Measurements from ENCODE around the gene EXOC6B. TPM values are rescaled to one million over a fixed set of nuclear protein-coding genes. Genes with fewer than 3 reads are reported as not detected.

Gene EXOC6B
- total RNA-seq, 4 donors from 2014 or later: 21.0 to 57.7 (median 36.1) TPM

- Histone ChIP-seq H3K9me3 (no peaks in the 10 kb centered on the region), H3K27ac (peak overlapping the region in 3 of 4 donors; percentile 66 to 76 (median 73)), H3K36me3 (no peaks in the 10 kb centered on the region), H3K27me3 (peaks cover 4 to 68% (median 19%) of the 10 kb centered on the region in 4 donors), H3K4me1 (peaks cover 50 to 71% (median 59%) of the 10 kb centered on the region in 3 donors), H3K4me3 (peak overlapping the region in 3 of 4 donors; percentile 37 to 64 (median 50))
- DNase-seq: no peak
- TF ChIP-seq POLR2A (IDR thresholded peaks at IDR 0.05) (no peak), CTCF (IDR thresholded peaks at IDR 0.05) (no peak)
- 22 to 29% methylated on average over 8 to 15 of the region's 65 CpGs for WGBS, 2 donors
- intact Hi-C loops (cut with DNase I): loop anchor here (10.0 kb wide), 1 partner anchor 539 kb away; no protein-coding TSS in a partner anchor
Measured at GRCh38 chr2:72143441-72144273, 682.2 kb downstream of the EXOC6B start.

GRCh38 chr2:72142570-72143440 is 683.0 kb downstream of the EXOC6B start:
- Histone ChIP-seq H3K27ac (peak overlapping the region in 3 of 4 donors; percentile 66 to 76 (median 73)), H3K4me1 (peaks cover 48 to 74% (median 60%) of the 10 kb centered on the region in 3 donors), H3K27me3 (peaks cover 4 to 60% (median 17%) of the 10 kb centered on the region in 4 donors), H3K36me3 (no peaks in the 10 kb centered on the region), H3K4me3 (peak overlapping the region in 3 of 4 donors; percentile 37 to 64 (median 50)), H3K9me3 (no peaks in the 10 kb centered on the region)
- no peak for TF ChIP-seq POLR2A (IDR thresholded peaks at IDR 0.05)
- no peak for TF ChIP-seq CTCF (IDR thresholded peaks at IDR 0.05)
- no peak for DNase-seq
- WGBS, 2 donors: 58 to 67% methylated on average over 11 to 19 of the region's 50 CpGs
- intact Hi-C loops (cut with DNase I): loop anchor here (10.0 kb wide), 1 partner anchor 538 kb away; no protein-coding TSS in a partner anchor

- no peak for DNase-seq
- Histone ChIP-seq H3K36me3 (no peaks in the 10 kb centered on the region), H3K4me1 (peaks cover 39 to 74% (median 57%) of the 10 kb centered on the region in 3 donors), H3K27ac (peak overlapping the region in 1 of 4 donors; percentile 76), H3K27me3 (peaks cover 4 to 52% (median 10%) of the 10 kb centered on the region in 4 donors), H3K4me3 (no peak overlapping the region), H3K9me3 (no peaks in the 10 kb centered on the region)
- WGBS, 2 donors: 82 to 83% methylated on average over 4 to 6 of the region's 13 CpGs
- no peak for TF ChIP-seq POLR2A (IDR thresholded peaks at IDR 0.05)
- TF ChIP-seq CTCF (IDR thresholded peaks at IDR 0.05): no peak
- intact Hi-C loops (cut with DNase I): loop anchor here (10.0 kb wide), 1 partner anchor 537 kb away; no protein-coding TSS in a partner anchor
Measured at GRCh38 chr2:72141881-72142451, 683.9 kb downstream of the EXOC6B start.

GRCh38 chr2:72141032-72141645 is 684.7 kb downstream of the EXOC6B start:
- Histone ChIP-seq H3K4me1 (peaks cover 33 to 67% (median 49%) of the 10 kb centered on the region in 3 donors), H3K4me3 (no peak overlapping the region), H3K36me3 (no peaks in the 10 kb centered on the region), H3K27ac (no peak overlapping the region), H3K9me3 (no peaks in the 10 kb centered on the region), H3K27me3 (peaks cover 0 to 44% (median 5%) of the 10 kb centered on the region in 4 donors)
- intact Hi-C loops (cut with DNase I): loop anchor here (10.0 kb wide), 1 partner anchor 536 kb away; no protein-coding TSS in a partner anchor
- 88 to 100% methylated on average over 1 to 4 of the region's 5 CpGs for WGBS, 2 donors
- no peak for DNase-seq
- TF ChIP-seq POLR2A (IDR thresholded peaks at IDR 0.05) (no peak), CTCF (IDR thresholded peaks at IDR 0.05) (no peak)

All from esophagus squamous epithelium (tissue), 5 donors.